Neutrophil (primary cell): Measurements from ENCODE around the gene HSPA14.

Experiments
- H3K27ac ChIP-seq: fragments of 200-600 bp; sonication (generic); 2 replicates; pipeline ENCODE4 v1.5.1; 2016; ENCODE audit warnings: mild to moderate bottlenecking, moderate library complexity
- H3K27me3 ChIP-seq: fragments of 200-600 bp; sonication (generic); 2 replicates; pipeline ENCODE4 v1.6.0; 2016; ENCODE audit warnings: mild to moderate bottlenecking
- H3K36me3 ChIP-seq: fragments of 200-600 bp; sonication (generic); 2 replicates; pipeline ENCODE4 v1.5.1; 2017
- H3K4me1 ChIP-seq, 2 experiments: fragments of 200-600 bp in 1 of 2; sonication (generic) in 1 of 2; 1 replicate in 1 of 2; 2 replicates in 1 of 2; pipeline versions ENCODE4 v1.5.1 to v1.6.1; 2013 to 2016; ENCODE audit warnings: low read depth in 1 of 2, low read length in 1 of 2, mild to moderate bottlenecking in 1 of 2, moderate library complexity in 1 of 2; ENCODE audit not compliant: control insufficient read depth in 1 of 2, insufficient read depth in 1 of 2
- H3K4me3 ChIP-seq, 2 experiments: fragments of 200-600 bp in 1 of 2; sonication (generic) in 1 of 2; 1 replicate in 1 of 2; 2 replicates in 1 of 2; pipeline ENCODE4 v1.5.1; 2013 to 2016; ENCODE audit warnings: low read depth in 1 of 2, low read length in 1 of 2, mild to moderate bottlenecking in 1 of 2, moderate library complexity in 1 of 2
- H3K9me3 ChIP-seq: fragments of 200-600 bp; sonication (generic); 2 replicates; pipeline ENCODE4 v1.5.1; 2016
- TF ChIP-seq, protein P1 (sequence below): fragments of 200-600 bp; sonication (generic); IDR thresholded peaks from 2 replicates; pipeline ENCODE4 v1.5.1; 2016; ENCODE audit warnings: antibody characterized with exemption

The HSPA14 gene, protein sequence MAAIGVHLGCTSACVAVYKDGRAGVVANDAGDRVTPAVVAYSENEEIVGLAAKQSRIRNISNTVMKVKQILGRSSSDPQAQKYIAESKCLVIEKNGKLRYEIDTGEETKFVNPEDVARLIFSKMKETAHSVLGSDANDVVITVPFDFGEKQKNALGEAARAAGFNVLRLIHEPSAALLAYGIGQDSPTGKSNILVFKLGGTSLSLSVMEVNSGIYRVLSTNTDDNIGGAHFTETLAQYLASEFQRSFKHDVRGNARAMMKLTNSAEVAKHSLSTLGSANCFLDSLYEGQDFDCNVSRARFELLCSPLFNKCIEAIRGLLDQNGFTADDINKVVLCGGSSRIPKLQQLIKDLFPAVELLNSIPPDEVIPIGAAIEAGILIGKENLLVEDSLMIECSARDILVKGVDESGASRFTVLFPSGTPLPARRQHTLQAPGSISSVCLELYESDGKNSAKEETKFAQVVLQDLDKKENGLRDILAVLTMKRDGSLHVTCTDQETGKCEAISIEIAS

DNA sequence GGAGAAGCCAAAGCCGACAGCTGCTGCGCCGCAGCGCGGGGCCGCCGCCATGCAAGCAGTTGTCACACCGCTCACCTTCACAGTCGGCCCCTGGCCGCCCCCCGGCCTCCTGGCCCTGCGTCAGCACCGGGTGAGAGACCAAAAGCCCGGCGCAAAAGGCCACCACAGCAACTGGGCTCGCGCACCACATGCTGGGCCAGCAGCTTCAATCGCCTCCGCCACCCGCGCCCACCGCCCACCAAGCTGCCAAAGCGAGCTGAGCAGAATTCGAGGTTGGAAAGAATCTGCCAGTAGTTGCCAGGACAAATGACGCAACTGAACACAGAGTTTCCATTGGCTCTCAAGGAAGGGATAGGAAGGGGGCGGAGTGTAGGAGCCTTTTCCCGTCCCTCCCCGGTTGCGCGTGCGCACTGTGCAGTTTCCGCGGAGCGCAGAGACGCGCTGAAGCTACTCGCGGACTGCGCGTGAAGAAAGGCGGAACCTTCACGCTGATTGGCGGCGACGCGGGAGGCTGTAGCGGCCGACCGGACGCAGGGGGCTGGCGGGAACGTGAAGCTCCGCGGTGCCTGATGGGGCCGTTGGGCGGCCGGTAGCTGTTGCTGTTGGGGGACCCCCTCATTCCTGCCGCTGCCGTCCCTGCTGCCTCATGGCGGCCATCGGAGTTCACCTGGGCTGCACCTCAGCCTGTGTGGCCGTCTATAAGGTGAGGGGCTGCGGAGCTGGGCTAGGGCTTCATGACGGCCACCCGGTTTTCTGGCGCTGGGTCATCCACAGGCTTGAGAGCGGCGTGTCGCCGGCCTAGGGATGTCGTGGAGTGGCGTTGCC lies at the start of gene HSPA14, which contains the start of the genes CDNF and MSANTD7:
Gene HSPA14 (plus strand): TSS at position 550 of the 825 bp plus-strand sequence. CDS start 97 bp downstream, at position 647.
Gene CDNF (minus strand): TSS at position 281 of the 825 bp plus-strand sequence. CDS start 91 bp downstream, at position 190.
Gene MSANTD7 (plus strand): TSS at position 550 of the 825 bp plus-strand sequence. CDS start 3,979 bp downstream, outside the sequence.
- Histone ChIP-seq H3K36me3 (peaks cover 21% of the 10 kb centered on the region), H3K4me1 (peaks cover 20% of the 10 kb centered on the region in 2 experiments), H3K27ac (peak within 1 kb of the TSS; percentile 87), H3K4me3 (peak within 1 kb of the TSS; percentile 84 to 99), H3K9me3 (no peaks in the 10 kb centered on the region), H3K27me3 (no peaks in the 10 kb centered on the region)
- TF ChIP-seq, protein P1, sequence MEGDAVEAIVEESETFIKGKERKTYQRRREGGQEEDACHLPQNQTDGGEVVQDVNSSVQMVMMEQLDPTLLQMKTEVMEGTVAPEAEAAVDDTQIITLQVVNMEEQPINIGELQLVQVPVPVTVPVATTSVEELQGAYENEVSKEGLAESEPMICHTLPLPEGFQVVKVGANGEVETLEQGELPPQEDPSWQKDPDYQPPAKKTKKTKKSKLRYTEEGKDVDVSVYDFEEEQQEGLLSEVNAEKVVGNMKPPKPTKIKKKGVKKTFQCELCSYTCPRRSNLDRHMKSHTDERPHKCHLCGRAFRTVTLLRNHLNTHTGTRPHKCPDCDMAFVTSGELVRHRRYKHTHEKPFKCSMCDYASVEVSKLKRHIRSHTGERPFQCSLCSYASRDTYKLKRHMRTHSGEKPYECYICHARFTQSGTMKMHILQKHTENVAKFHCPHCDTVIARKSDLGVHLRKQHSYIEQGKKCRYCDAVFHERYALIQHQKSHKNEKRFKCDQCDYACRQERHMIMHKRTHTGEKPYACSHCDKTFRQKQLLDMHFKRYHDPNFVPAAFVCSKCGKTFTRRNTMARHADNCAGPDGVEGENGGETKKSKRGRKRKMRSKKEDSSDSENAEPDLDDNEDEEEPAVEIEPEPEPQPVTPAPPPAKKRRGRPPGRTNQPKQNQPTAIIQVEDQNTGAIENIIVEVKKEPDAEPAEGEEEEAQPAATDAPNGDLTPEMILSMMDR, result peak; percentile 64

DNA sequence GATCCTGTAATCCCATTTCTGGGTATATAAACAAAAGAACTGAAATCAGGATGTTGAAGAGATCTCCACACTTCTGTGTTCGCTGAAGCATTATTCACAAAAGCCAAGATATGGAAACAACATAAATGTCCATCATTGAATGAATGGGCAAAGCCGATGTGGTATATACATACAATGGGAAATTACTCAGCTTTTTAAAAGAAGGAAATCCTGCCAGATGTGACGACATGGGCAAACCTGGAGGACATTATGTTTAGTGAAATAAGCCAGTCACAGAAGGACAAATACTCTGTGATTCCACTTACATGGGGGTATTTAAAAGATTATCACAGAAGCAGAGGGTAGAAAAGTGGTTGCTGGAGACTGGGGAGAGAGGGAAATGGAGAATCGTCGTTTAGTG lies 39.5 kb upstream of the HSPA14 start:
- H3K36me3 ChIP-seq, result no peaks in the 10 kb centered on the region
- no peaks in the 10 kb centered on the region for H3K4me1 ChIP-seq
- no peaks in the 10 kb centered on the region for H3K27me3 ChIP-seq
- TF ChIP-seq, protein P1, result no peak
- no peaks in the 10 kb centered on the region for H3K9me3 ChIP-seq
- no peak overlapping the region for H3K4me3 ChIP-seq
- H3K27ac ChIP-seq, result no peak overlapping the region

DNA sequence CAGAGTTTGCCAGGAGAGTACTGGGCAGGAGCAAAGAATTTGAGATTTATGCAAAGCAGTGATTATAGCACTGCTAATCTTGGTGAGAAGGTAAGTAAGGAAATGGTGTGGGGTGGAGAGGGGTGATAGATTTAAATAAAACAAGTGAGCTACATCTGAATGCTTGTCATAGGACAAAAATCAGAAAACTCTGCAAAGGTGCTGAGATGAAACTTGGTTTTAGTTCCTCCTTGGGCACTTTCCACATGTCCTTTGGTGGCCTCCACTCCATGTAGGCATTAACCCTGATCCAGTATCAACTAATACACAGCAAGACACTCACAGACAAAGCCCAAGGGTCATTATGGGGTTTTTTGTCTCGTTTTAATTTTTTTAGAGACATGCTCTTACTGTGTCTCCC lies 37.7 kb upstream of the HSPA14 start:
- Histone ChIP-seq H3K4me1 (no peaks in the 10 kb centered on the region), H3K27me3 (no peaks in the 10 kb centered on the region), H3K27ac (no peak overlapping the region), H3K9me3 (no peaks in the 10 kb centered on the region), H3K36me3 (no peaks in the 10 kb centered on the region), H3K4me3 (no peak overlapping the region)
- TF ChIP-seq, protein P1, result no peak

DNA sequence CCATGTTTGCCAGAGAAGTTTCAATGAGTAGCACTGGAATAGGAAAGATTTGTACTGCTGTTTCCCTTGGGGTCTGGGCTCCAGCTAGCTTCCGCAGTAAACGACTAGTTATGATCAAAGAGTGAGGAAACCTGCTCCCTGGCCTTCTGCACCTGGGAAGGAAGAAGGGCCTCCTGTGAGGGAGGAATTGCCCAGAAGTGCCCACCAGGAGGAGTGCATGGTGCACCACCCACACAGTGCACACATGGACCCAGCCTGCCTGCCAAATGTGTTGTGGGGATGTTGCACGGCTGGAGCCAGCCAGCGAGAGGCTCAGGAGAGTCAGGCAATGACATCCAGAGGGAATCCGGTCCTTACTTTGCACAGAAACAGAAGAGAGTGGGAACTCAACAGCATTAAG lies 36.4 kb upstream of the HSPA14 start:
- Histone ChIP-seq H3K27me3 (no peaks in the 10 kb centered on the region), H3K36me3 (no peaks in the 10 kb centered on the region), H3K4me3 (no peak overlapping the region), H3K4me1 (no peaks in the 10 kb centered on the region), H3K27ac (no peak overlapping the region), H3K9me3 (no peaks in the 10 kb centered on the region)
- TF ChIP-seq, protein P1, result no peak

DNA sequence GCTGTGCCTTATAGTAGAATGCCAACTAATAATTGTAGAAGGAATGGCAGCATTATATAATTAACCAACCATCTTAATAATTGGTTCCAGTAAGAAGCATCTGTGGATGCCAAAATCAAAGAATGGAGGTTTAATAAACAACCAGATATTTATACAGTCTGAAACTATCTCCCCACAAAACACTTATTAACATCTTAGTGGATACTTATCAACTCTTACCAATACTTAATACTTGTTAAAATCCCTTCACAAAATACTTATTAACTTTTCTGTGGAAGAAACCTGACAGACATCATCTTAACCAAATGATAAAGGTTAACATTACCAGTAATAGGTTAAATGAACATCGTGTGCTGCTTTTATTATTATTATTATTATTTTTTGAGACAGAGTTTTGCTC lies 34.3 kb upstream of the HSPA14 start:
- H3K36me3 ChIP-seq, result no peaks in the 10 kb centered on the region
- no peaks in the 10 kb centered on the region for H3K9me3 ChIP-seq
- TF ChIP-seq, protein P1, result no peak
- H3K27me3 ChIP-seq, result no peaks in the 10 kb centered on the region
- no peak overlapping the region for H3K27ac ChIP-seq
- no peak overlapping the region for H3K4me3 ChIP-seq
- H3K4me1 ChIP-seq, result no peaks in the 10 kb centered on the region
